Measurements from ENCODE around the gene RPAP3. TPM values are rescaled to one million over a fixed set of nuclear protein-coding genes. Genes with fewer than 3 reads are reported as not detected.

Gene RPAP3
- polyA plus RNA-seq, 1 donor (not counting 4 experiments of a cell fraction or from before 2014, with no cell fraction given): 22.9 TPM

- Histone ChIP-seq H4K20me1 (ENCODE audit: control insufficient read depth, extremely low read depth, insufficient read depth, low read length) (no peaks in the 10 kb centered on the region), H3K9me3 (ENCODE audit: control insufficient read depth, low read depth, low read length) (no peaks in the 10 kb centered on the region), H3K4me2 (ENCODE audit: control insufficient read depth, extremely low read depth, insufficient read depth, low read depth, low read length) (peak overlapping the region; percentile 80), H3K9me1 (ENCODE audit: control insufficient read depth, extremely low read depth, insufficient read depth, low read length) (peaks cover 4% of the 10 kb centered on the region), H3K4me1 (ENCODE audit: control insufficient read depth, extremely low read depth, insufficient read depth, low read length) (peaks cover 66% of the 10 kb centered on the region), H3K4me3 (ENCODE audit: control insufficient read depth in 2 of 3, extremely low read depth in 1 of 3, insufficient read depth in 2 of 3, low read depth in 1 of 3, low read length in 3 of 3) (peak overlapping the region in 2 of 3 experiments; percentile 18 to 21), H3K9ac (ENCODE audit: control insufficient read depth, extremely low read depth, insufficient read depth, low read length) (peak overlapping the region; percentile 71), H2AFZ (ENCODE audit: control insufficient read depth, low read length) (no peak overlapping the region), H3K27ac (ENCODE audit: control insufficient read depth, insufficient read depth, low read length) (peak overlapping the region; percentile 93), H3K27me3 (ENCODE audit: control insufficient read depth, extremely low read depth, insufficient read depth, low read length) (no peaks in the 10 kb centered on the region), H3K79me2 (ENCODE audit: control insufficient read depth, insufficient read depth, low read length) (no peaks in the 10 kb centered on the region), H3K36me3 (ENCODE audit: control insufficient read depth in 2 of 2, extremely low read depth in 1 of 2, insufficient read depth in 2 of 2, low read length in 2 of 2) (peaks cover 3 to 4% of the 10 kb centered on the region in 2 experiments)
- DNase-seq (ENCODE audit: low read depth, low spot score) (no peak), FAIRE-seq (peak; percentile 82)
- TF ChIP-seq EZH2 (IDR thresholded peaks at IDR 0.05; ENCODE audit: low read length) (no peak), CTCF (optimal IDR thresholded peaks at IDR 0.05 in 1 of 3, IDR thresholded peaks at IDR 0.05 in 1 of 3, conservative IDR thresholded peaks at IDR 0.05 in 1 of 3; ENCODE audit: extremely low read depth in 1 of 3, insufficient read depth in 2 of 3, low read length in 3 of 3) (no peak)
- dilution Hi-C loops (cut with MboI; ENCODE audit: extremely low pct_ligation_motif_present, low sequenced_read_pairs): no loop called here
Measured at GRCh38 chr12:47754126-47754525, 48.3 kb upstream of the RPAP3 start.

- Histone ChIP-seq H3K27me3 (ENCODE audit: control insufficient read depth, extremely low read depth, insufficient read depth, low read length) (no peaks in the 10 kb centered on the region), H2AFZ (ENCODE audit: control insufficient read depth, low read length) (peak overlapping the region; percentile 21), H3K9me1 (ENCODE audit: control insufficient read depth, extremely low read depth, insufficient read depth, low read length) (peaks cover 4% of the 10 kb centered on the region), H3K4me3 (ENCODE audit: control insufficient read depth in 2 of 3, extremely low read depth in 1 of 3, insufficient read depth in 2 of 3, low read depth in 1 of 3, low read length in 3 of 3) (peak overlapping the region in 2 of 3 experiments; percentile 23 to 31), H3K4me2 (ENCODE audit: control insufficient read depth, extremely low read depth, insufficient read depth, low read depth, low read length) (peak overlapping the region; percentile 80), H3K79me2 (ENCODE audit: control insufficient read depth, insufficient read depth, low read length) (no peaks in the 10 kb centered on the region), H3K9me3 (ENCODE audit: control insufficient read depth, low read depth, low read length) (no peaks in the 10 kb centered on the region), H3K9ac (ENCODE audit: control insufficient read depth, extremely low read depth, insufficient read depth, low read length) (peak overlapping the region; percentile 71), H3K27ac (ENCODE audit: control insufficient read depth, insufficient read depth, low read length) (peak overlapping the region; percentile 93), H4K20me1 (ENCODE audit: control insufficient read depth, extremely low read depth, insufficient read depth, low read length) (no peaks in the 10 kb centered on the region), H3K4me1 (ENCODE audit: control insufficient read depth, extremely low read depth, insufficient read depth, low read length) (peaks cover 67% of the 10 kb centered on the region), H3K36me3 (ENCODE audit: control insufficient read depth in 2 of 2, extremely low read depth in 1 of 2, insufficient read depth in 2 of 2, low read length in 2 of 2) (peaks cover 5 to 10% of the 10 kb centered on the region in 2 experiments)
- FAIRE-seq (no peak), DNase-seq (ENCODE audit: low read depth, low spot score) (no peak)
- dilution Hi-C loops (cut with MboI; ENCODE audit: extremely low pct_ligation_motif_present, low sequenced_read_pairs): no loop called here
- TF ChIP-seq EZH2 (IDR thresholded peaks at IDR 0.05; ENCODE audit: low read length) (no peak), CTCF (optimal IDR thresholded peaks at IDR 0.05 in 1 of 3, IDR thresholded peaks at IDR 0.05 in 1 of 3, conservative IDR thresholded peaks at IDR 0.05 in 1 of 3; ENCODE audit: extremely low read depth in 1 of 3, insufficient read depth in 2 of 3, low read length in 3 of 3) (no peak)
Measured at GRCh38 chr12:47753021-47754001, 47.5 kb upstream of the RPAP3 start.

Measured in keratinocyte (primary cell).